Activated CD4-positive, alpha-beta T cell treated with anti-CD3 and anti-CD28 coated beads for 36 hours (primary cell): ENCODE data around the gene ASB11. TPM values are rescaled to one million over a fixed set of nuclear protein-coding genes. Genes with fewer than 3 reads are reported as not detected.

ENCODE experiments used
- total RNA-seq, 2 experiments: library from RNA; stranded (reverse); gene quantifications; one replicate each; pipeline ENCODE4 v1.2.3, GENCODE V29; 2021

ASB11 gene
- total RNA-seq, 2 experiments from 2014 or later: not detected

Other genes starting within 250 kb of the ASB11 start
- gene ASB9, start 45.6 kb downstream of the ASB11 start, total RNA-seq: under 1 TPM; 0.14 to 0.32 TPM
- gene PIGA, start 19.9 kb upstream of the ASB11 start, total RNA-seq: 10 to 100 TPM; 37.2 to 37.9 TPM
- gene VEGFD, start 68.8 kb upstream of the ASB11 start, total RNA-seq: not detected
- 1 to 10 TPM; 1.4 to 2.3 TPM for gene PIR, start 177.7 kb upstream of the ASB11 start, total RNA-seq
- gene BMX, start 185.2 kb upstream of the ASB11 start, total RNA-seq: not detected